A673 (cell line): Measurements from ENCODE around the gene CRB2.

ENCODE experiments used
- CTCF ChIP-seq: fragments of 300-800, 200-600 bp; sonication (generic); conservative IDR thresholded peaks from 2 replicates; pipeline ENCODE4 v1.5.1; 2017; ENCODE audit warnings: low read depth, mild to moderate bottlenecking, antibody characterized with exemption, low read length, moderate library complexity, mixed read lengths
- EZH2 ChIP-seq: fragments of 200-600 bp; sonication (generic); IDR thresholded peaks from 2 replicates; pipeline ENCODE4 v1.6.1; 2017; ENCODE audit warnings: borderline replicate concordance, low read depth, mild to moderate bottlenecking, mixed read lengths, antibody characterized with exemption, low read length; ENCODE audit not compliant: poor library complexity, severe bottlenecking

- TF ChIP-seq CTCF (no peak), EZH2 (no peak)
These were observed 17.5 kb downstream of the CRB2 start for GRCh38 chr9:123373447-123373923.
